Measurements from ENCODE around the gene HTR1E. TPM values are rescaled to one million over a fixed set of nuclear protein-coding genes. Genes with fewer than 3 reads are reported as not detected.
"Not testable (repeated sequence)": the region's sequence is repeated elsewhere in the genome, so short reads cannot be mapped to it uniquely, and the experiment has no call there.

The HTR1E gene
- total and polyA plus RNA-seq, 8 donors: 0.43 to 0.70 (median 0.51) TPM; not detected in 2

GRCh38 chr6:86978251-86978650, 40.9 kb downstream of the HTR1E start:
- no peaks in the 10 kb centered on the region for H3K4me1 ChIP-seq
- no peaks in the 10 kb centered on the region for H3K27me3 ChIP-seq
- TF ChIP-seq CTCF (IDR thresholded peaks at IDR 0.05): no peak
- no peak for ATAC-seq
- no peaks in the 10 kb centered on the region for H3K36me3 ChIP-seq
- no peak for DNase-seq
- H3K9me3 ChIP-seq: no peaks in the 10 kb centered on the region
- intact Hi-C loops (cut with DNase I): no loop called here
- H3K27ac ChIP-seq: no peak overlapping the region
- no peak overlapping the region for H3K4me3 ChIP-seq

DNA sequence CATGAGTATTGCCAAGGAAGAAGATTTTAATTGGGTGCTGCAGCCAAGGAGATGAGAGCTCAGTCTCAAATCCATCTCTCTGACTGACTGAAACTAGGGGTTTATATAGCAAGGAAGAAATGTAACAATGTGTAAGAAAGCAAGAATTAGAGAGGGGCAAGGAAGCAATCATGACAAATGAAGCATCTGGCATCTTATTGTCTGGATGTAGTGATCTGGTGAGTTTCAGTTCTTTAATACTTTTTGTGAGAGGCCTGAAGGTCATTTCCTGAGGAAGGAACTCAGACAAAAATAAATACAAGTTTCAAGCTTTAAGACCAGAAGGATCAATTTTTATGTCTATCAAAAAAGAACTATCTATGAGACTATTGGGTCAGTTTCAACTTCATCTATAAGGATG, 64.2 kb downstream of the HTR1E start:
- Histone ChIP-seq H3K4me3 (no peak overlapping the region), H3K36me3 (no peaks in the 10 kb centered on the region), H3K27me3 (no peaks in the 10 kb centered on the region), H3K9me3 (peaks cover 0 to 17% of the 10 kb centered on the region in 2 donors), H3K27ac (no peak overlapping the region), H3K4me1 (no peaks in the 10 kb centered on the region)
- intact Hi-C loops (cut with DNase I): no loop called here
- TF ChIP-seq CTCF (IDR thresholded peaks at IDR 0.05): no peak
- no peak for ATAC-seq
- no peak for DNase-seq

DNA sequence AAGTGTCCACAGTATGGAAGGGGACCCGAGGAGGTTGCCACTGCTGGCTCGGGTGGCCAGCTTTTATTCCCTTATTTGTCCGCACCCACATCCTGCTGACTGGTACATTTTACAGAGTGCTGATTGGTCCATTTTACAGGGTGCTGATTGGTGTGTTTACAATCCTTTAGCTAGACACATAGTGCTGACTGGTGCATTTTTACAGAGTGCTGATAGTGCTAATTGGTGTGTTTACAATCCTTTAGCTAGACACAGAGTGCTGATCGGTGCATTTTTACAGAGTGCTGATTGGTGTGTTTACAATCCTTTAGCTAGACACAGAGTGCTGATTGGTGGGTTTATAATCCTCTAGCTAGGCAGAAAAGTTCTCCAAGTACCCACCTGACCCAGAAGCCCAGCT, 65.1 kb downstream of the HTR1E start:
- H3K27ac ChIP-seq; H3K27me3 ChIP-seq; DNase-seq; H3K4me3 ChIP-seq; H3K4me1 ChIP-seq; ATAC-seq; intact Hi-C loops (cut with DNase I); H3K36me3 ChIP-seq: not testable (repeated sequence)
- peaks cover 0 to 17% of the 10 kb centered on the region in 2 donors for H3K9me3 ChIP-seq

DNA sequence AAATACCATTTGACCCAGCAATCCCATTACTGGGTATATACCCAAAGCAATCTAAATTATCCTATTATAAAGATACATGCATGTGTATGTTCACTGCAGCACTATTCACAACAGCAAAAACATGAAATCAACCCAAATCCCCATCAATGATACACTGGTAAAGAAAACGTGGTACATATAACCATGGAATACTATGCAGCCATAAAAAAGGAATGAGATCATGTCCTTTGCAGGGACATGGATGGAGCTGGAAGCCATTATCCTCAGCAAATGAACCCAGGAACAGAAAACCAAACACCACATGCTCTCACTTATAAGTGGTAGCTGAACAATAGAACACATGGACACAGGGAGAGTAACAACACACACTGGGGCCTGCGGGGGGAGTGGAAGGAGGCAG, 69.2 kb downstream of the HTR1E start:
- not testable (repeated sequence) for H3K4me3 ChIP-seq, H3K27ac ChIP-seq

GRCh38 chr6:87009581-87009980, 72.3 kb downstream of the HTR1E start:
- DNase-seq, ATAC-seq, H3K9me3 ChIP-seq: not testable (repeated sequence)

More for the DNA sequence above, 69.2 kb downstream of the HTR1E start:
- DNase-seq; H3K4me1 ChIP-seq; ATAC-seq; H3K27me3 ChIP-seq; intact Hi-C loops (cut with DNase I); H3K36me3 ChIP-seq: not testable (repeated sequence)
- peaks cover 0 to 12% of the 10 kb centered on the region in 2 donors for H3K9me3 ChIP-seq

GRCh38 chr6:87012035-87012434, 74.7 kb downstream of the HTR1E start:
- no peak overlapping the region for H3K4me3 ChIP-seq
- intact Hi-C loops (cut with DNase I): no loop called here
- H3K4me1 ChIP-seq: no peaks in the 10 kb centered on the region
- H3K27ac ChIP-seq: no peak overlapping the region
- no peaks in the 10 kb centered on the region for H3K27me3 ChIP-seq
- TF ChIP-seq CTCF (IDR thresholded peaks at IDR 0.05): no peak
- H3K36me3 ChIP-seq: no peaks in the 10 kb centered on the region
- ATAC-seq: no peak
- DNase-seq: no peak
- no peaks in the 10 kb centered on the region for H3K9me3 ChIP-seq

More at GRCh38 chr6:87009581-87009980, 72.3 kb downstream of the HTR1E start:
- H3K27ac ChIP-seq; H3K4me3 ChIP-seq; intact Hi-C loops (cut with DNase I); H3K27me3 ChIP-seq; H3K36me3 ChIP-seq; H3K4me1 ChIP-seq: not testable (repeated sequence)

DNA sequence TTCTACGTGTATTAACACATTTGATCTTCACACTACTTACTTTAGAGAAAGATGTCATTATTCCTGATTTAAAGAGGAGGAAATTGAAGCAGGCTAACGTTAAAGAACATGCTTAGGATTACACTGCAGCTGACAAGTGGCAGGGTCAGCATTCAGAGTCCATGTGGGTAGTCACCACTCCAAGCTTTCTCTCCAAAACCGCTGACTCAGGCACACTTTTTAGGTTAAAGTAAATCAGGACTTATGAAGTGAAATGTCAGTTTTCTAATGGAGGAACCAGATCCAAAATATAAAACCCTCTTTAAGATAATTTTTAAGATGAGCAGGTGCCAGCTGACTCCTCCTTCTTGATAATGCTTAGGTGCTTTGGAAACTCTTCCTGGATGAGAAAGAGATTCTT, 75.4 kb downstream of the HTR1E start:
- H3K4me3 ChIP-seq: no peak overlapping the region
- H3K36me3 ChIP-seq: no peaks in the 10 kb centered on the region
- ATAC-seq (no peak), DNase-seq (no peak)
- H3K9me3 ChIP-seq: no peaks in the 10 kb centered on the region
- H3K27me3 ChIP-seq: no peaks in the 10 kb centered on the region
- TF ChIP-seq CTCF (IDR thresholded peaks at IDR 0.05): no peak
- no peaks in the 10 kb centered on the region for H3K4me1 ChIP-seq
- no peak overlapping the region for H3K27ac ChIP-seq
- intact Hi-C loops (cut with DNase I): no loop called here

Data from left lung (tissue), 10 donors.